Activated CD8-positive, alpha-beta memory T cell treated with anti-CD3 and anti-CD28 coated beads for 24 hours (primary cell): ENCODE results near the gene GZF1.

ENCODE experiments used
- DNase-seq: peaks from one replicate; pipeline ENCODE4 v3.0.0-alpha.2; 2020

GZF1 gene

GRCh38 chr20:23410916-23411695 is 49.1 kb downstream of the GZF1 start:
- DNase-seq, result no peak

DNA sequence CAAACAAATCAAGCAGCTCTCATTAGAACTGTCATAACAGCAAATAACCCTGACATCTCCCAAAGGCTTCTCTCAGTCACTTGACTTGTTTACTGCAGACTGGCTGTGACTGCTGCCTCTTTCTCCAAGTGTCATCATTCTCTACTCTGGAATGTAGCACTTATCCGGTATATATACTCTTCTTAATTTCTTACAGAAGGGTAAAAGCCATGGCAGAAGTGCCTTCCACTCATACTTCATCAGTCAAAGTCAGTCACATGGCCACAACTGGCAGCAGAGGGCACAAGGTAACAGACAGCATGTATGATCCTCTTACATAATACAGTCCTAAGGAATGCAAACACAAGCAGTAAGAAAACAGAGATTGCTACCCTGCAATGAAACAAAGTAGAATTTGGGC is 50.0 kb downstream of the GZF1 start:
- no peak for DNase-seq

- DNase-seq, result no peak
Measured at GRCh38 chr20:23413862-23414422, 52.0 kb downstream of the GZF1 start.

DNA sequence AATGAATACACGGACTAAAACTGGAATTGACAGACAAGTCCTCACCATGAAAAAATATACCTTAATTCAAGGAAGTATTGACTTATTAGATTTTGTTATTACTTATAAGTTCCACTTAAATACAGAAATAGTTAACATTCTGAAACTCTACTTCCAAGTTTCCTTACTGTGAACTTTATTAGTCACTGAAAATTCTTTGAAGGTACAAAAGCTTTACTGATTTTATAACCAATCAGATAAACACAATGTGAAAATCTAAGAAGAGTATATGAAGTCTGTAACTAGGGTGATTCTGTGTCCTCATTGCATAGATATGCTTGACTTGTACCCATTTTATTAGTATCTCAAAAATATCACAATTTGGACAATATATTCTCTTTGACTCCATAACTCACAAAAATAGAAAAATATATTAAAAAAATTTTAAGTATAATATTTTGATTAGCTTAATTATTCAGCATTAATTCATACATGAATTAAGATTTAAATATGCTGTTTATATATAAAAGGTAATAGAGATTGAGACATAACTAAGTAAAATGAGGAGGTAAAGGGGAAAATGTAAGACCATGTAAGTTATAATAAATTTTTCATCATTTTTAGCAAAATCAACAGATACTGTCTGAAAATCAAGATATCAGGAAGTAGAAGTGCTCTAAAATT is 52.7 kb downstream of the GZF1 start:
- no peak for DNase-seq

GRCh38 chr20:23415555-23415954 is 53.6 kb downstream of the GZF1 start:
- DNase-seq, result no peak

DNA sequence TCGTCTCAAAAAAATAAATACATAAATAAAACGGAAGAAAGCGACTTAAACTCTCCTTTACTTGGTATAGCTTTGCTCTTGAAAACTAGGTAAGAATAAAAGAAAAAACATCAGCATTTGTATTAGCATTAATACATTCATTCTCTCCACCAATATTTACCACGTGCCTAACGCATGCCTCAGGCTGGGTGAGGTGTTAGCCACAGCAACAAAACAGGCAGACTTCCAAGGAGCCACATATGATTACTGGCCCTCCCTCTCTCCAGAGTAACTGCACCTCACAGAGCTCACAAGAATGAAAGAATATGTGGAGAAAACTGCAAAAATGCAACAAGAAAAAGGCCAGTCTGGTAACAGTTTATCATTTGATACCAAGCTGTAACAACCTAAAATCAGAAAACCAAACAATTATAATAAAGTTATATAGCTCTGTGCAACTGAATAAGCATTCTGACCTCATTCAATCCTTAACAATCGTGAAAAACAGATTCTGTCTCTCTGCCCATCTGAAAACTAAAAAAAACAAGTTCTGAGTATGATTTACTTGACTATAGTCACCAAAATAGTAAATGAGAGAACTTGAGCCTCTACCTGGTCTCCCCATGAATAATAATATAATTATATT is 54.1 kb downstream of the GZF1 start:
- no peak for DNase-seq

- no peak for DNase-seq
Measured at GRCh38 chr20:23417861-23418260, 55.9 kb downstream of the GZF1 start.

DNA sequence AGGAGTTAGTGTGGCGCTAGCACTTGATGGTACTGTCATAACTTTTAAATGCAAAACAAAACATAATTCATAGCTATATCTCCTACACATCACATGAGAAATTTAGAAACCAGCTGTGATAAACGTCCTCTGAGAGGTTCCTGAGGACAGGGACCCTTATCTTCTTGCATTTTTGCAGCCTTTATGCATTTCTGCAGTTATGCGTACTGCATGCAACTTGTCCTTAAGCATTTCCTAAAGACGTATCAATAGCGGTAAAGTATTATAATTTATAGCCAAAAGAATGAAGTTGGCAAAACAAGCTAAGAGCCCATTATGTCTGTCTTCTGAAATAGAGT is 57.6 kb downstream of the GZF1 start:
- no peak for DNase-seq

DNA sequence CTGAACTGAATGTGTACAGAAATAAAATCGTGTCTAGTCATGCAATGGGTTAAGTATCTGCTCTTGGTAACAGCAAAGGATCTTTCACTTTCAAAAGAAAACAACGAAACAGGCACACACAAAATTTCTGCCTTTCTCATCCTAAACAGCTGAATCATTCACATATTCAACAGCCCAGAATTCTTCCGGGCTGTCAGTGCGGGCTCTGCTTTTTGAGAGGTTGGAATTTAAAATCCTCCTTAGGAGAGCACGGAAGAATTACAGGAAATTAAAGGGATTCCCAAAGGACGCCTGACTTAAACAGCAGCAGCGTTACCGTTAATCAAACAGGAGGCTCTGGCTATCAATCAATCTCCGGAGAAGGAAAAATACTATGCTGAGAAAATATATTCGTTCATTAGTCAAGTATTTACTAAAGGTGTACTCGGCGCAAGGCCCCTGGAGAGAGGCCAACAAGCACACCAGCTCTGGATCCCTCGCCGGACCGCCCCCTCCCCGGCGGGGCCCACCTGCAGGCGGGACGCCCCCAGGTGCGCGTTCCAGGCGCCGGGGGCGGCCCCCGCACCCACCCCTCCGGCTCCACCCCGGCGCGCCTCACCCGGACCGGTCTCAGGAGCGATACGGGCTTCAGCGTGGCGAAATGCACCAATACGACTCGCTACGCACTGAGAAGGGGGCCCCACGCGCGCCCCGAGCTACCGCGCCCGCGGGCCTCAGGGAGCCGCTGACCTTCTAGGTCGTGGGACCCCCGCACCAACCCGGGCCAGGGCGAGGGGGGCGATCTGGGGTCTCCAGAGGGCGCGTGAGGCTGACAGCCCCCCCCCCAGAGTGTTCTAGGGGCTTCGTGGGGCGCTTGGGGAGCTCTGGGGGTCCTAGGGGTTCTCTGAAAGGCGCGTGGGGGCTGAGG is 58.3 kb downstream of the GZF1 start:
- peak; percentile 75 for DNase-seq

DNA sequence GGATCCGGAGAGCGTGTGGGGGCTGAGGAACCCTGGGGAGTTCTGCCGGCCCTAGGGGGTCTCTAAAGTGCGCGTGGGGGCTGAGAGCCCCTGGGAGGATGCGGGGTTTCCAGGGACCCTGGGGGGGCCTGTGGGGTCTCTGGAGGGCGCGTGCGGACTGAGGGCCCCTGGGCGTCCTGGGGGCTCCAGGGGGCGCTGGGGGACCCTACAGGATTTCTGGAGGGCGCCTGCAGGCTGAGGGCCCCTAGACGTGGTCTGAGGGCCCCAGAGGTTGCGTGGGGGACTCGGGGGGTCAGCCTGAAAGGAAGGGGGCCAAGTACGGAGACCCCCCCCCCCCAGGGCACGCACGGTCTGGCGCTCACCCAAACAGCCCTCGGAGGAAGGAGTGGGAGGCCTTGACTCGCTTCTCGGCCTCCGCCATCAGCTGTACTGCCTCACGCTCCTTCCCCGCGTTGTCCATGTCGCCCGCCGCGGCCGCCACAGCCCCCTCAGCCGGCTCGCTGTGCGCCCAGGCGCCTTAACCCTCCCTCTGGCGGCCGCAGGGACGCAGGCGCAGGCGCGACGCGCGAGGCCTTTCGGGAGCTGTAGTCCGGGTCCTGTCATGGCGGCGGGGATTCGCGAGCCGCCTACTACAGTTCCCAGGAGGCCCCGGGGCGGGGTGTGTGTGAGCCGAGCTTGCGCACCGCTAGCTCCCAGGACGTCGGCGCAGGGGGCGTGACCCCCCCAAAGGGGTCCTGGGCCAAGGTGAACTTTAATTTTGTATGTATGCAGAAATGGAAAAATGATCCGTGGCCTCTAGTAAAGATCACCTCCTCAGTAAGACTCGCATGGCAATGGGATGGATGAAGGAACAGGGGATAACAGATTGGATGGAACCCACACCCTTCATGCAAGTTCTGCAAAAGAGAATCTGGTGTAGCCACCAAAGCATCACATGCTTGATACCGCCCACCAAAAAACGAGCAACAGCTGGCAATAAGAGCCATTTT is 59.3 kb downstream of the GZF1 start, which contains the start of gene NAPB:
Gene NAPB, minus strand, starts transcription at position 546 of the 989 bp plus-strand sequence. Its CDS starts 86 bp downstream, at position 460.
- peak; percentile 96 for DNase-seq
